Natural killer cell (primary cell): ENCODE results near the gene RASSF4. TPM values are rescaled to one million over a fixed set of nuclear protein-coding genes. Genes with fewer than 3 reads are reported as not detected.

Experiments used
- ATAC-seq, 3 donors: fragments of 150-1000 bp in 2 of 3; fragments of 200-7000 bp in 1 of 3; cut with Tn5 transposase; 1 replicate in 1 of 3; 2 replicates in 2 of 3; pipeline ENCODE4 v1.10.0; 2021; ENCODE audit warnings: mild to moderate bottlenecking in 2 of 3, moderate library complexity in 2 of 3
- DNase-seq, 2 donors: peaks; one replicate each; pipeline versions ENCODE4 v3.0.0 to v3.0.0-alpha.2; 2013 to 2021; ENCODE audit warnings: mixed read lengths in 1 of 2
- H3K27ac ChIP-seq: one replicate; pipeline ENCODE4 v1.5.1; 2013; ENCODE audit warnings: mild to moderate bottlenecking, low read length
- H3K27me3 ChIP-seq: one replicate; pipeline ENCODE4 v1.6.1; 2013; ENCODE audit warnings: low read length; ENCODE audit not compliant: control insufficient read depth, insufficient read depth
- H3K36me3 ChIP-seq: one replicate; pipeline ENCODE4 v1.6.1; 2013; ENCODE audit warnings: low read length; ENCODE audit not compliant: control insufficient read depth, insufficient read depth
- H3K4me1 ChIP-seq: one replicate; pipeline ENCODE4 v1.6.1; 2013; ENCODE audit warnings: low read length; ENCODE audit not compliant: control insufficient read depth, insufficient read depth
- H3K4me3 ChIP-seq: one replicate; pipeline ENCODE4 v1.5.1; 2013; ENCODE audit warnings: low read length
- H3K9me3 ChIP-seq: one replicate; pipeline ENCODE4 v1.6.1; 2013; ENCODE audit warnings: low read length; ENCODE audit not compliant: control insufficient read depth, insufficient read depth
- H3K27ac Mint-ChIP-seq, 2 donors: one replicate each; pipeline ENCODE4 v1.8.0; 2022; ENCODE audit warnings: mild to moderate bottlenecking in 2 of 2, mixed read lengths in 2 of 2, moderate library complexity in 1 of 2
- H3K27me3 Mint-ChIP-seq, 2 donors: one replicate each; pipeline ENCODE4 v1.8.0; 2022; ENCODE audit warnings: low read depth in 2 of 2, mixed read lengths in 2 of 2
- H3K36me3 Mint-ChIP-seq: one replicate; pipeline ENCODE4 v1.8.0; 2022; ENCODE audit warnings: mixed read lengths
- H3K4me1 Mint-ChIP-seq, 2 donors: one replicate each; pipeline ENCODE4 v1.8.0; 2022; ENCODE audit warnings: mixed read lengths in 2 of 2
- H3K4me3 Mint-ChIP-seq: one replicate; pipeline ENCODE4 v1.8.0; 2022; ENCODE audit warnings: mild to moderate bottlenecking, moderate library complexity, mixed read lengths
- H3K9me3 Mint-ChIP-seq, 2 donors: one replicate each; pipeline ENCODE4 v1.8.0; 2022; ENCODE audit warnings: mixed read lengths in 2 of 2
- CTCF ChIP-seq: fragments of 200-600 bp; IDR thresholded peaks from one replicate; pipeline ENCODE4 v1.8.0; 2022; ENCODE audit warnings: antibody characterized with exemption
- whole genome bisulfite sequencing: methylation state at CpG from one replicate; pipeline ENCODE4 v1.1.7; 2013; ENCODE audit warnings: missing lambda C conversion rate; ENCODE audit not compliant: insufficient coverage; 5-methylcytosine and 5-hydroxymethylcytosine counted together
- intact Hi-C: fragments of 100-400 bp; cut with micrococcal nuclease; formaldehyde crosslinking; loops from one replicate; pipeline ENCODE4 v1.14.2; 2022
- total RNA-seq, 4 donors: library from RNA; stranded (reverse); fragments of 120-200 nt in 1 of 4; gene quantifications; one replicate each; pipeline versions ENCODE4 v1.2.3 to v1.2.4, GENCODE V29; 2013 to 2022

RASSF4 gene
- total RNA-seq, 3 donors from 2014 or later (not counting 1 experiment from before 2014, with no cell fraction given), result 99.8 to 116 (median 104) TPM

- Histone ChIP-seq H3K27me3 (no peaks in the 10 kb centered on the region), H3K27ac (no peak overlapping the region), H3K36me3 (peaks cover 7% of the 10 kb centered on the region), H3K4me3 (no peak overlapping the region), H3K9me3 (no peaks in the 10 kb centered on the region), H3K4me1 (peaks cover 26% of the 10 kb centered on the region)
- H3K4me1 Mint-ChIP-seq, result peaks cover 16 to 29% of the 10 kb centered on the region in 2 donors
- intact Hi-C loops, result no loop called here
- no peak overlapping the region for H3K4me3 Mint-ChIP-seq
- H3K27ac Mint-ChIP-seq, result peak overlapping the region; percentile 16 to 33
- 95% methylated on average over 14 of the region's 14 CpGs for WGBS
- no peaks in the 10 kb centered on the region for H3K9me3 Mint-ChIP-seq
- ATAC-seq, result no peak
- DNase-seq, result no peak
- H3K27me3 Mint-ChIP-seq, result no peaks in the 10 kb centered on the region
- TF ChIP-seq CTCF, result no peak
- H3K36me3 Mint-ChIP-seq, result peaks cover 13% of the 10 kb centered on the region
Measured at GRCh38 chr10:44993226-44993921, 33.8 kb downstream of the RASSF4 start.

- H3K9me3 Mint-ChIP-seq, result no peaks in the 10 kb centered on the region
- peaks cover 7% of the 10 kb centered on the region for H3K36me3 ChIP-seq
- 95% methylated on average over 11 of the region's 11 CpGs for WGBS
- H3K4me1 Mint-ChIP-seq, result peaks cover 16 to 25% of the 10 kb centered on the region in 2 donors
- no peak overlapping the region for H3K4me3 ChIP-seq
- no peak overlapping the region for H3K4me3 Mint-ChIP-seq
- H3K9me3 ChIP-seq, result no peaks in the 10 kb centered on the region
- H3K27ac ChIP-seq, result no peak overlapping the region
- no peaks in the 10 kb centered on the region for H3K27me3 ChIP-seq
- intact Hi-C loops, result no loop called here
- peaks cover 8% of the 10 kb centered on the region for H3K36me3 Mint-ChIP-seq
- H3K27me3 Mint-ChIP-seq, result no peaks in the 10 kb centered on the region
- DNase-seq, result no peak
- no peak for TF ChIP-seq CTCF
- H3K27ac Mint-ChIP-seq, result peak overlapping the region; percentile 16 to 82
- ATAC-seq, result no peak
- H3K4me1 ChIP-seq, result peaks cover 26% of the 10 kb centered on the region
Measured at GRCh38 chr10:44993922-44994751, 34.5 kb downstream of the RASSF4 start.

GRCh38 chr10:44994752-44995530 is 35.3 kb downstream of the RASSF4 start:
- no peak for TF ChIP-seq CTCF
- no peak overlapping the region for H3K4me3 Mint-ChIP-seq
- H3K9me3 Mint-ChIP-seq, result no peaks in the 10 kb centered on the region
- ATAC-seq, result peak in 1 of 3 donors; percentile 7
- Histone ChIP-seq H3K4me3 (no peak overlapping the region), H3K4me1 (peaks cover 26% of the 10 kb centered on the region), H3K9me3 (no peaks in the 10 kb centered on the region), H3K36me3 (peaks cover 7% of the 10 kb centered on the region), H3K27ac (peak overlapping the region; percentile 37), H3K27me3 (no peaks in the 10 kb centered on the region)
- H3K27ac Mint-ChIP-seq, result peak overlapping the region; percentile 65 to 82
- 91% methylated on average over 9 of the region's 9 CpGs for WGBS
- H3K36me3 Mint-ChIP-seq, result peaks cover 8% of the 10 kb centered on the region
- H3K4me1 Mint-ChIP-seq, result peaks cover 23 to 30% of the 10 kb centered on the region in 2 donors
- intact Hi-C loops, result no loop called here
- no peak for DNase-seq
- H3K27me3 Mint-ChIP-seq, result no peaks in the 10 kb centered on the region
